HL-60 (cell line): ENCODE measurements around the gene TEX38.

Experiments
- CTCF ChIP-seq: IDR thresholded peaks from one replicate; pipeline ENCODE4 v1.5.1; 2011; ENCODE audit warnings: low read length, control low read depth, inconsistent platforms; ENCODE audit not compliant: insufficient read depth
- POLR2AphosphoS5 ChIP-seq: IDR thresholded peaks from 2 replicates; pipeline ENCODE4 v1.6.1; 2012; ENCODE audit warnings: low read depth
- REST ChIP-seq: IDR thresholded peaks from 2 replicates; pipeline ENCODE4 v1.6.1; 2012; ENCODE audit warnings: low read depth; ENCODE audit not compliant: insufficient replicate concordance
- SPI1 ChIP-seq: IDR thresholded peaks from 2 replicates; pipeline ENCODE4 v1.6.1; 2012; ENCODE audit warnings: low read depth, mild to moderate bottlenecking, borderline replicate concordance

GRCh38 chr1:46675549-46676314, 4.1 kb downstream of the TEX38 start:
- no peak for TF ChIP-seq CTCF
- TF ChIP-seq POLR2AphosphoS5 = no peak
- no peak for TF ChIP-seq REST
- no peak for TF ChIP-seq SPI1
